GM19468 (cell line): ENCODE measurements around the gene AGBL1.

Experiments
- ATAC-seq: cut with Tn5 transposase; IDR thresholded peaks from one replicate; pipeline ENCODE4 v1.9.1; 2021; ENCODE audit warnings: mild to moderate bottlenecking, moderate library complexity, moderate number of reproducible peaks; ENCODE audit not compliant: unreplicated experiment; ENCODE audit errors: extremely low read depth

AGBL1 gene

GRCh38 chr15:86311568-86312280, 232.1 kb downstream of the AGBL1 start:
- ATAC-seq: no peak

DNA sequence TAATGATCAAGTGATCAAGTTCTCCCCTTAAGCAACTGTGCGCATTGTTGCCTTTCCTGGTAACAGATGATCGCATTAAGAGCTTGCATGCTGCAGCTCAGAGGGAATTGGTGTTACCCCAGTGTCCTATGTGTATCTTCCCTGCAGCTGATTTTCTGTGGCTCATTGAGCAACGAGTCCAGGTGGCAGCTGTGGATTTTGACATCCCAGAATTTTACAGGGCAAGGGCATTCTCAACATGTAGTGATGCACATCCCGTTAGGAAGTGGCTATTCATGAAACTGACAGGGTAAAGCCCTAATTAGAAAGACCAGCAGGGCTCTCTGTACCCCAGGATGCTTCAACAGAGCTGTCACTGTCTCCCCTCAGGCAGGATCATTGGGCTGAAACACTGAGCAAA, 232.8 kb downstream of the AGBL1 start:
- no peak for ATAC-seq

DNA sequence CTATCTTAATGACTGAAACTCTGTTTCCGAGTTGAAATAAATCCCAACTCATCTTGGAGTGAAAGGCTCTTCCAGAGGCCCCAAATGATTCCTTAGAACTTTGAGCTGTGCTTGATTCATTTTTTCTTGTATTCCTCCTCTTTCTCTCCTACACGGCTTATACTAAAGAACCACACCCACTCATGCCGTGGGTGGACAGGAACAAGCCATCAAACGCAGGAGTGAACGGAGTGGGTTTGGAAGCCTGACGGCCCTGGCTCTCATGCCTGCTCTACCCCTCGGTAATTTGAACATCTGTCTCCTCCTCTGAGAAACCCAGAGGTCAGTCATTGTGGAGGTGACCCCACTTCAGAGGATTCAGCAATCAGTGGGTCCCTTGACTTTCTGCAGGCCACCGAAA, 236.5 kb downstream of the AGBL1 start:
- ATAC-seq: no peak

GRCh38 chr15:86316726-86317383, 237.2 kb downstream of the AGBL1 start:
- ATAC-seq: no peak

DNA sequence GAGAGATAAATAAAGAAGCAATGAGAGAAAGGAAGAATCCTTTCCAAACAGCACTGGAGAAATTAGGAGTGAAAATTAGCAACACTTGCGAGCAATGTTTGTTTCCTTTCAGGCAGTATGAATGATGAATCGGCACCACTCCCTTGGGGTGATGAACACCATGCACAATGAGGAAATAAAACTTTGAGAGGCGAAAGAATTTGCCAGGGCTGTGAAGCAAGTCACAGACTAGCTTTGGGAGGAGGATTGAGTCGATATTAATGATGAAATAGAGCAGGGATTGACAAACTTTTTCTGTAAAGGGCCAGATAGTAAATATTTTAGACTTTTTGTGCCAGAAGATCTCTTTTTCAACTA, 237.7 kb downstream of the AGBL1 start:
- ATAC-seq: no peak

DNA sequence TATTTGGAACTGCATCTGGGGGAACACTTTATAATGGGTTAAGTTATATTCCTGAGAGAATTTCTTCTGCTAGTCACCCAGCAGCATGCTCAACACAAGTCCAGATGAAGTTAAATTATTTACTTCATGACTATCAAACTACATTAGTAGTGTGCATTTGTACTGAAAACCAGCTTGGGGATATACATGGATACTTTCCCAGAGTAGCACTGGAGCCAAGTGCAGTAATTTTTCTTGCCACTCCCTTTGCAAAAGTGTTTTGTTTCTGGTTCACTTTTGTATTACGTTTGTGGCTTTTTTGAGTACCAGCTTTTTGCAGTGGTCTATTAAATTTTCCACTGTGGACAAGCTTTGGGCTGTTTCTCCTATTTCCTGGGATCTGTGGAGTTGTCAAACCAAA, 243.0 kb downstream of the AGBL1 start:
- ATAC-seq: no peak

- ATAC-seq: no peak
Measured at GRCh38 chr15:86327230-86327865, 247.7 kb downstream of the AGBL1 start.

DNA sequence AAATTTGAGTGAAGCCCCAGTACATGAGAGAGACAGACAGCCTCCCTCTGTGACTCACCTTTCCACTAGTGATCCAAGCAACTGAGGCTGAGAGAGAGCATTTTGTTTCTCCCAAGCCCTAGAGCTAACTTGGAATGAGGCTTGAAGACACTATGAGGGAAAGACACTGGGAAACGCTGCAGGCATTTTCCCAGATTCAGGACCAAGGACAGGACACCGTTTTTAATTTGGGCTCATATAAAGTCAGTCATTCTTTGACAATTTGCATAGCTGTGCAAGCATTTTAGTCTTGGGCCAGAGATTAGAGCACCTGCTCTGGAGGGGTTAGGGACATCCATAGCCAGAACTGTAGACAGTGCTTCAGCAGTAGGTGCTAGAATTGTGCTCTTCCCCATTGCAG, 249.0 kb downstream of the AGBL1 start:
- ATAC-seq: no peak

DNA sequence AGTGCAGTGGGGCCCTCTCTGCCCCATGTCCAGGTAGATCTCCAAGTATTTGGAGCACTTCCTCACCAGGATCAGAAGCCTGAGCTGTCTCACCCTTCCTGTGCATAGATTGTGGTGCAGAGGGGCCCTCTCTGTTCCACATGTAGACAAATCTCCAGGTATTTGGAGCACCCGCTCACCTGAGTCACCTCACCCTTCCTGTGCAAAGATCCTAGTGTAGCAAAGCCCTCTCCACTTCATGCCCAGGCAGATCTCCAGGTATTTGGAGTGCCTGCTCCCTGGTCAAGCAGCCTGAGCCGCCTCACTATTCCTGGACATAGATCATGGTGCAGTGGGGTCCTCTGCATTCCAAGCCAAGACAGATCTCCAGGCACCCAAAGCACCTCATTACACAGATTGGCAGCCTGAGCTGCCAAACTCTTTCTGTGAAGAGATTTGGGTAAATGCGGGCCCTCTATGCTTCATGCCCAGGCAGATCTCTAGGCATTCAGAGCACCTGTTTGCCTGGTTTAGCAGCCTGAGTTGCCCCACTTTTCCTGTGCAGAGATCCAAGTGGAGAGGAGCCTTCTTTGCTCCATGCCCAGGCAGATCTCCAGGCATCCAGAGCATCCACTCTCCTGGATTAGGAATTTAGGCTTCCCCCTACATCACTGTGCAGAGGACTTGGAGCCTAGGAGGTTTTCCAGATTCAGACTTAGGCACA, 249.8 kb downstream of the AGBL1 start:
- no peak for ATAC-seq

DNA sequence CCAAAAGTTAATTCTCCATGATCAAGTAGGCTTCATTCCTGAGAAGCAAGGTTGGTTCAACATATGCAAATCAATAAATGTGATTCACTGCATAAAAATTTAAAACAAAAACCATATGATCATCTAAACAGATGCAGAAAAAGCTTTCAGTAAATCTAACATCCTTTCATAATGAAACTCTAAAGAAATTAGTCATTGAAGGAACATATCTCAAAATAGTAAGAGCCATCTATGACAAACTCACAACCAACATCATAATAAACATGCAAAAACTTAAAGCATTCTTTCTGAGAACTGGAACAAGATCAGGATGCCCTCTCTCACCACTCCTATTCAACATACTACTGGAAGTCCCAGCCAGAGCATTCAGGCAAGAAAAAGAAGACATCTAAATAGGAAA, 254.1 kb downstream of the AGBL1 start:
- ATAC-seq: no peak

- ATAC-seq: no peak
Measured at GRCh38 chr15:86336051-86336788, 256.5 kb downstream of the AGBL1 start.

- no peak for ATAC-seq
Measured at GRCh38 chr15:86337071-86337470, 257.4 kb downstream of the AGBL1 start.

DNA sequence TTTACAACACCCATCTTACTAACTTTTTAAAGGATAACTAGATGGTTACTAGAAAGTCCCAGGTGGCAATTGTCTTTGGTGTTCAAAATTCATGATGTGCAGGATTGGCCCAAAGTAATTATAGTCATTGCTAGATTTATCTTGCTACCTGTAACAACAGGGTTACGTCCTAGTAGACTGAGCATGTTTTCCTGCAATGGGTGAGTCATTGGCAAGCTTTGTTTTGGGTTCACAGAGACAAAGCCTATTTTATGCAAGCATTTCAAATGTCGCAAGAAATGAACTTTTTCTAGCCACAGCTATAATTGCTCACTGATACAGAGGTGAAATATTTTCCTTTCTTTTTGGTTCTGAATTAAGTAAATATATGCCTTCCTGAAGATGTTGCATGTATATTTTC, 267.6 kb downstream of the AGBL1 start:
- no peak for ATAC-seq

DNA sequence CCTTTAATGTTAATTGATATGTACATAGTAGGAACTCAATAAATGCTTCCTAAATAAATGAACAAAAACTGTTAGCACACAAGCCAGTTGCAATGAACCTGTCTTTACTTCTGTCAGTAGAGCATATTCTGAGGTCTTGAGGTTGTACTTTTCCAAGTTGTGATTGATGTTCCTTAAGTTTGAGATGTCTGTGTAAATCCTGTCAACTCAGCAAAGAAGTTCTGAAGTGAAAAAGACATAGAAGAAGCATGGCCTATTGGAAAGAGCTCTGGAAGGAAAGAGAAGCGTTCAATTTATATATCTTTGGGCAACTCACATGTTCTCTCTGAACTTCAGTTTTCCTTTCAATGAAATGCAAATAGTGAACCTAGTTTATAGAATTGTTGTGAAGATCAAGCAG, 269.9 kb downstream of the AGBL1 start:
- no peak for ATAC-seq

DNA sequence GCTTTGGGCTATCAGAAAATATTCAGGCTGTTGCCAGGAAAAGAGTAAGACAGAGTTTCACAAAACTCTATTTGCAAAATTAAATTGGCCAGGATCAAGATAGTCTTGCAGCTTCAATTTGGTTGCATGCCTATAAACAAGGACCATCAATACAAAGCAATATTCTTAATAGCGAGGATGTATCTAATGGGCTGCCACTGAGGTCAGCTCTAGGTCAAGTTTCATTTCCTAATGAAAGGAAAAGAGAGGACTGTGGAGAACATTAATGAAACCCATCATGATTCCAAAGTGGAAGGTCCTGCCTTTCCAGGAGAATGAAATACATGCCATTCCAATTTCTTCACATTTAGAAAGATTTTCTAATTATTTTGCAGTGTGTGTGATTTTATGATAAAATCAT, 273.5 kb downstream of the AGBL1 start:
- no peak for ATAC-seq

- ATAC-seq: no peak
Measured at GRCh38 chr15:86355361-86355760, 275.7 kb downstream of the AGBL1 start.

DNA sequence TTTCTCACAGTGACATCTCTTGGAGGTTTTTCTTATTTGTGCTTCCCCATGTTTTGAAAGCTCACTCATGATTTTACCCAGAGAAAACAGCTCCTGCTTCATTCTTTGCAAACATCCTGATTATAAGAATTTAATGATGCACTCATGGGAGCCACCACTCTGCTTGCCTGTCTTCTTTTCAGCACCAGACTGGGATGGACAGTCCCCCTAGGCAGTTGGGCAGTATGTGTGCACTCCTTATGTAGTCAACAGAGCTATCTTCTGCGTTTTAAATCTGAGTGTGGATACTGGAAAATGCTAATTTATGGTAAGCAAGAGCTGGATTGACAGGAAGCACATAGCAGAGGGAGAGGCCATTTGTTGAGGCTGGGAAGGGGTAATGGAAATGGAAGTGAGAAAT, 276.1 kb downstream of the AGBL1 start:
- no peak for ATAC-seq

- ATAC-seq: no peak
Measured at GRCh38 chr15:86362555-86362954, 282.9 kb downstream of the AGBL1 start.

DNA sequence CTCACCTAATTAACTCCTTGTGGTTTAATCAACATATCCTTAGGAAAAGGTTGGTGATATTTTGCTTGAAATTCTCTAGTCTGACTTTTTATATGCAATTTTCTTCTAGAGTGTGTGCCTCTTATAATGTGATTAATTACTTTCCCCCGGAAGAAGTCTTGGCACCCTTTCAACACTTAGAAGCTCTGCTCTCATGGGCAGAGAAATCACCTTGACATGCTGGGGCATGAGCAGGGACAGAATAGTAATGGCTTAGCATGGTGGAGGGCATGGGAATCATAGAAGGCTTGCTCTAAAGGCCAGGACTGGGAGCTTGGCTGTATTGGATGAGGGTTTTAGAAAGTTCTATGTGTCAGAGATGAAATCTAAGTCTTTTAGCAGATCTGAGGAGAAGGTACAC, 293.5 kb downstream of the AGBL1 start:
- ATAC-seq: no peak

GRCh38 chr15:86375733-86376280, 296.1 kb downstream of the AGBL1 start:
- ATAC-seq: no peak
